ELF-1 (cell line): ENCODE data around the gene PPP2R3B.
A peak's percentile ranks its signal among the peaks of the same experiment; 100 is the strongest.

Experiments
- DNase-seq: peaks from one replicate; pipeline ENCODE4 v3.0.0-alpha.2; 2016; ENCODE audit warnings: low read depth, low spot score

The PPP2R3B gene

GRCh38 chrX:370963-371745, 15.6 kb downstream of the PPP2R3B start:
- DNase-seq: peak; percentile 27

- DNase-seq: peak; percentile 47
These were observed 16.3 kb downstream of the PPP2R3B start for GRCh38 chrX:370244-370962.

DNA sequence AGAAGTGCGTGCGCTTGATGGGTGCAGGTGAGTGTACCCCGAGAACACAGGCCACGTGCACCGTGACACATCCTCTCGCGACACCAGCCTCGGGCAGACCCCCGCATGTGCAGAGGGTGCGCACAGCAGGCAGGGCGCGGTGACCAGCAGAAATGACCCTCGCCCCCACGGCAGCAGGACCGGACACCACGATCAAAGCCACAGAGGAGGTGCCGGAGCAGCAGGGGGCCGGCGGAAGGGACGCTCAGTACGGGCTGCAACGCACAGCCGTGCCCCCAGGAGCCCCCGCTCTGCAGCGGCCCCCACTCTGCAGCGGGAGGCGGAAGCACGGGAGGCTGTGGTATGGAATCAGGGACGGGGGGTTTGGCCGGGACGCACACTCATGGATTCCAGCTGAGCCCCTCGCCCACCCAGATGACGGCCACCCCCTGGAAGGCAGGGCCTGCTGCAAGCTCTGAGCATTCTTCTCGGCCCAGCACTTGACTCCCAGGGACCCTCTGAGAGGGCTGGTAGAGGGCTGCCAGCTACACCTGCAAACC, 17.1 kb downstream of the PPP2R3B start:
- DNase-seq: no peak

DNA sequence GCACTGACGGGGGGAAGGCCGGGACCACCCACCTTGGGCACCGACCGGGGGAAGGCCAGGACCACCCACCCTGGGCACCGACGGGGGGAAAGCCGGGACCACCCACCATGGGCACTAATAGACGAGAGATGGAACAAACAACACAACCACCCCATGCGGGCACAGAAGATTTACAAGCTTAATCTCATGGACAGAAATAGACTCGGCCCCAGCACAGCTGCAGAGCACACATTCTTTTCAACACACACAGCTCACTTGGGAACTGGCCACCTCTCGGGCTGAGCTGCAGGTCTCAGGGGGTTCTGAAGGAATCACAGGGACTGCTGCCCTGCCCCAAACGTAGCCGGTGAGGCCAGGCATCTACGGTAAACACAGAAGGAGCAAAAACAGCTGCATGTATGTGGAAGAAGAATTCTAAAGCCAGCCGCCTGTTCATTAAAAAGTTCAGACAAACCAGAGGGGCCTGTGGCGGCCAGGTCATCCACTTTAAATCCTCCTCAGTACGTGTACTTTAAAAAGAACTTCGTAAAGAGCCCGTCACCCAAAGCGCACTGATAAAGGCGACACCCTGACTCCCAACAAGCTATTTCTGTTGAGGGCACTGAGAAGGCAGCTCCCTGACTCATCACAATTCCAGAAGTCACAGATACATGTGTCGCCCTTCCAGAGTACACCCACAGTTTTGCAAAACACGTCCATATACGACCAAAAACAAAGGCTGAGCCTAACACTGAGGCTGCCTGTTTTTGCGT, 17.7 kb downstream of the PPP2R3B start:
- DNase-seq: peak; percentile 25

- no peak for DNase-seq
These were observed 18.8 kb downstream of the PPP2R3B start for GRCh38 chrX:367866-368265.

GRCh38 chrX:367349-367748, 19.4 kb downstream of the PPP2R3B start:
- no peak for DNase-seq

GRCh38 chrX:363621-364375, 22.9 kb downstream of the PPP2R3B start:
- DNase-seq: no peak

GRCh38 chrX:362937-363620, 23.6 kb downstream of the PPP2R3B start:
- DNase-seq: no peak

DNA sequence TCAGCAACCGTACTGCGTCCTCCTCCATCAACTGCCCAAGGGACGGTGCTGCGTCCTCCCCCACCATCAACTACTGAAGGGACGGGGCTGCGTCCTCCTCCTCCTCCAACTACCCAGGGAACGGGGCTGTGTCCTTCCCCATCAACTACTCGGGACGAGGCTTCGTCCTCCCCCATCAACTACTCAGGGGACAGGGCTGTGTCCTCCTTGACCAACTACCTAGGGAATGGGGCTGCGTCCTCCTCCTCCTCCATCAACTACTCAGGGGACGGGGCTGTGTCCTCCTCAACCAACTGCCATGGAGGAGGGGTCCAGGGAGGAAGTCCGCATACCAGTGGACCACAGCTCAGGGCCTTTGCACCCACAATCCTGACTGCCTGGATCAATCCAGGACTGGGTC, 24.4 kb downstream of the PPP2R3B start:
- no peak for DNase-seq

- no peak for DNase-seq
These were observed 25.2 kb downstream of the PPP2R3B start for GRCh38 chrX:361231-362145.

DNA sequence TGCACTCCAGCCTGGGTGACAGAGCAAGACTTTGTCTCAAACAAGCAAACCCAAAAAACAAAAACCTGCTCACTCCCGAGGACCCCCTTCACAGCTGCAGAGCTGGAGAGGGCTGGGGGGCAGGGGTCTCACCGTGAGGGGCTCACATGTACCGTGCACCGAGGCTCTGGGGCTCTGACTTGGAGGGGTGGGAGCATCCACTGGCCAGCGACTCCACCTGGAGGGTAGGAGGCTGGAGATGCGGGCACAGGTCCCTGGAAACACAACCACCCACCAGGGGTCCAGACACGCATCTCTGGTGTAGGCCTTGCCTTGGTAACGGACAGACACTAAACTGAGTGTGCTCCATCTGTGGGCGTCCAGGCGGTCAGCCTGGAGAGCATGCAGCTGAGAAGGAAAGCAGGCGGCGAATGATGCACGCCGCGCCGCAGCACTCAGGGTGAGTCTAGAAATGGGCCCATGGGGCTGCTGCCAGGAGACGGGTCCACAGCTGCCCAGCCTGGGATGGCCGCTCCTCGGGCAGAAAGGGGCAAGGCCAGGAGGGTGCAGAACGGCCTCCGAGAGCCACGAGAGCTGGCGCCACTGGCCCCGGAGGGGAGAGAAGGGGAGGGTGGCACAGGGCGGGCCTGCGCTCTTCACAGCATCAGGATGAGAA, 26.1 kb downstream of the PPP2R3B start:
- no peak for DNase-seq

GRCh38 chrX:358651-359143, 28.0 kb downstream of the PPP2R3B start:
- DNase-seq: no peak

- no peak for DNase-seq
These were observed 28.8 kb downstream of the PPP2R3B start for GRCh38 chrX:357693-358471.

DNA sequence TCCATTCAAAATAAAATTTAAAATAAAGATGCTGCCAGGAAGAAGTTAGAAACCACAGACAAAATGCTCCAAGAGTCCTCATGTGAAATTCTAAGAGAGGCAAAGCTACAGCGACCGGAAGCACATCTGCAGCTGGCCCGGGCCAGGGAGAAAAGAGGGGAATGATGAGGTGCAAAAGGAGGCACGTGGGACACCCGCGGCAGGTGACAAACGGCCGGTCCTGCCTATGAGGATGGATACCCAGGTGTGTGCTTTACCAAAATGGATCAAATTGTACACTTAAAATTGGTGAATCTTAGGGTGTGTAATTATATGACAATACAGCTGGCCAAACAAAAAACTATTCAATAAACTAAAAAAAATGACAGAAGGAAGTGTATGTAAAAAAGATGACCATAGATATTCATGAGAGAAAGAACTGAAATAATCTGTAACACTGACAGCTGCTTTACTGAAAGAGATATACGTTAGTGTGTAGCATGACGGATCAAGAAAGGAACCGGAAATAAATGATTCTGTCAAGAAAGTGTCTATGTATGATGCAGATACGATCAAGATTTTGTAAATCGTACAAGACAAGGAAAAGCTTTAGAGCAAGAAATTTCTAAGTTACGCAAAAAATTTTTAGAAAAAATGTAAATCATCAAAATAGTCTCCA, 29.5 kb downstream of the PPP2R3B start:
- no peak for DNase-seq

DNA sequence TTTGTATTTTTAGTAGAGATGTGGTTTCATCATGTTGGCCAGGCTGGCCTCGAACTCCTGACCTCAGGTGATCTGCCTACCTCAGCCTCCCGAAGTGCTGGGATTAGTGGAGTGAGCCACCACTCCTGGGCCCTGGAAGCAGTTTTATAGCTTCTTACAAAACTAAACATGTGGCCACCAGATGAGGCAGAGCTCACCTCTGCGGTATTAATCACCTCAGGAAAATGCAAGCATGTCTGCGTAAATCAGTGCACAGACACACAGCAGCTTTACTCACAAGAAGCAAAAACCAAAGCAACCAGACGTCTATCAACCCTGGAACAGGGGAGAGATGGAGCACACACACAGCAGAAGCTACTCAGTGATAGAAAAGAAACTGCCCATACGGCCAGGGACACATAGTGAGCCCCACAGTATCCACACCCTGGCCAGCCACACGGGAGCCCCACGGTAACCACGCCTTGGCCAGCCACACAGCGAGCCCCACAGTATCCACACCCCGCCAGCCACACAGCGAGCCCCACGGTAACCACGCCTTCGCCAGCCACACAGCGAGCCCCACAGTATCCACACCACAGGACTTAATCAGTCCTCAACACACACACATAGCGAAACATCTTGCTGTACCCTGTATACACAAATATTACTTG, 30.2 kb downstream of the PPP2R3B start:
- DNase-seq: no peak

DNA sequence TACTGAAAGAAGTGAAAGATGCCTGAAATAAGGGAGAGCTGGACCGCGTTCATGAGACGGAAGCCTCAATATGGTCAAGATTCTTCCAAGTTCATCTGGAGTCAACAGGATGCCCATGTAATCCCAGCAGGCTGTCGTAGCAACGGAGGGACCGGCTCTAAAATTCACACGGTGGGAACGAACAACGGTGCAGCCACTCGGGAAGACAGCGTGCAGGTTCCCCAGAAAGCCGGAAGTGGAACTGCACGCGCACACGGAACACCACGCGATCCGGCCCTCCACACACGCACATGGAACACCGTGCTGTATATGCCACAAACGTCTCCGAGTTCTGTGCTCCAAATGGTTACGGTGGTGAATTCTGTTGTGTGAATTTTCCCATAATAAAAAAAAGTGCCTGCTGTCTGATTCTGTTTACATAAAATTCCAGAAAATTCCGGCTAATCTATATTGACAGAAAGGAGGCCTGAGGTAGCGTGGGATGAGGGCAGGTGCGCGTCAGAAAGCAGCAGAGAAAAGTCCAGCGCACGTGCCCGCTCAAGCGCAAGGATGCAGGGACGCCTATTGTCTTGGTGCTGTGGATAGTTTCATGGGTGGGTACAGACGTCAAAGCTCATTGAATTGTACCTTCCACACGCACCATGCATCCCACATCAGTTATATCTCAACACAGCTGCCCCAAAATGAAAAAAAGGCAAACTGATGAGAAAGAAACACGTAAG, 31.2 kb downstream of the PPP2R3B start:
- DNase-seq: no peak
